Esophagus squamous epithelium (tissue), 5 donors: Measurements from ENCODE around the gene AXIN1. TPM values are rescaled to one million over a fixed set of nuclear protein-coding genes. Genes with fewer than 3 reads are reported as not detected.

ENCODE experiments used
- DNase-seq: peaks from one replicate; lab custom pipeline; 2025; lab: John Stamatoyannopoulos, UW
- H3K27ac ChIP-seq, 4 donors: fragments of 200-600 bp; sonication (generic); one replicate each; pipeline ENCODE4 v1.5.1; 2016 to 2019; ENCODE audit warnings: mild to moderate bottlenecking in 1 of 4
- H3K27me3 ChIP-seq, 4 donors: fragments of 200-600 bp; sonication (generic); 1 replicate in 3 of 4; 2 replicates in 1 of 4; pipeline versions ENCODE4 v1.5.1 to v1.6.0; 2017 to 2021; ENCODE audit warnings: antibody characterized with exemption in 1 of 4
- H3K36me3 ChIP-seq, 3 donors: fragments of 200-600 bp; sonication (generic); one replicate each; pipeline ENCODE4 v1.5.1; 2016 to 2019
- H3K4me1 ChIP-seq, 3 donors: fragments of 200-600 bp; sonication (generic); one replicate each; pipeline ENCODE4 v1.5.1; 2017 to 2019
- H3K4me3 ChIP-seq, 4 donors: fragments of 200-600 bp; sonication (generic); 1 replicate in 3 of 4; 2 replicates in 1 of 4; pipeline ENCODE4 v1.5.1; 2016 to 2019; ENCODE audit warnings: mild to moderate bottlenecking in 2 of 4, moderate library complexity in 1 of 4
- H3K9me3 ChIP-seq, 3 donors: fragments of 200-600 bp; sonication (generic); one replicate each; pipeline ENCODE4 v1.5.1; 2016 to 2019
- POLR2A ChIP-seq, 4 donors: fragments of 450-650 bp; IDR thresholded peaks; one replicate each; pipeline ENCODE4 v1.6.1; 2017; ENCODE audit warnings: antibody characterized with exemption in 4 of 4, mild to moderate bottlenecking in 4 of 4, moderate library complexity in 3 of 4
- WGBS, 2 donors: methylation state at CpG; one replicate each; pipeline ENCODE4 v1.1.5; 2018; 5-methylcytosine and 5-hydroxymethylcytosine counted together
- intact Hi-C: fragments of 100-400 bp; cut with DNase I; formaldehyde crosslinking; loops from one replicate; pipeline ENCODE4 v1.15.0; 2022
- total RNA-seq, 4 donors: library from RNA; depleted of rRNA; stranded (reverse); fragments of >200 nt; gene quantifications; one replicate each; pipeline ENCODE4 v1.1.0, GENCODE V29; 2016
- TF ChIP-seq, protein P1 (sequence below), 6 experiments: fragments of 450-650 bp in 4 of 6; fragments of 200-600 bp in 2 of 6; sonication (generic) in 2 of 6; IDR thresholded peaks; one replicate each; pipeline ENCODE4 v1.5.1; 2016 to 2019; ENCODE audit warnings: antibody characterized with exemption in 6 of 6, mild to moderate bottlenecking in 4 of 6, moderate library complexity in 4 of 6
- donor health status: DM: yes; HTN: yes; CAD: no.

The AXIN1 gene
- total RNA-seq, 4 donors from 2014 or later = 17.8 to 32.2 (median 22.2) TPM

- Histone ChIP-seq H3K4me1 (peaks cover 17 to 51% (median 33%) of the 10 kb centered on the region in 3 donors), H3K36me3 (no peaks in the 10 kb centered on the region), H3K27me3 (peaks cover 6 to 77% (median 11%) of the 10 kb centered on the region in 4 donors), H3K9me3 (no peaks in the 10 kb centered on the region), H3K27ac (no peak overlapping the region), H3K4me3 (no peak overlapping the region)
- TF ChIP-seq, protein P1, sequence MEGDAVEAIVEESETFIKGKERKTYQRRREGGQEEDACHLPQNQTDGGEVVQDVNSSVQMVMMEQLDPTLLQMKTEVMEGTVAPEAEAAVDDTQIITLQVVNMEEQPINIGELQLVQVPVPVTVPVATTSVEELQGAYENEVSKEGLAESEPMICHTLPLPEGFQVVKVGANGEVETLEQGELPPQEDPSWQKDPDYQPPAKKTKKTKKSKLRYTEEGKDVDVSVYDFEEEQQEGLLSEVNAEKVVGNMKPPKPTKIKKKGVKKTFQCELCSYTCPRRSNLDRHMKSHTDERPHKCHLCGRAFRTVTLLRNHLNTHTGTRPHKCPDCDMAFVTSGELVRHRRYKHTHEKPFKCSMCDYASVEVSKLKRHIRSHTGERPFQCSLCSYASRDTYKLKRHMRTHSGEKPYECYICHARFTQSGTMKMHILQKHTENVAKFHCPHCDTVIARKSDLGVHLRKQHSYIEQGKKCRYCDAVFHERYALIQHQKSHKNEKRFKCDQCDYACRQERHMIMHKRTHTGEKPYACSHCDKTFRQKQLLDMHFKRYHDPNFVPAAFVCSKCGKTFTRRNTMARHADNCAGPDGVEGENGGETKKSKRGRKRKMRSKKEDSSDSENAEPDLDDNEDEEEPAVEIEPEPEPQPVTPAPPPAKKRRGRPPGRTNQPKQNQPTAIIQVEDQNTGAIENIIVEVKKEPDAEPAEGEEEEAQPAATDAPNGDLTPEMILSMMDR (IDR thresholded peaks at IDR 0.05) = no peak
- TF ChIP-seq POLR2A (IDR thresholded peaks at IDR 0.05) = no peak
- intact Hi-C loops = no loop called here
- WGBS, 2 donors = 77% methylated on average over 7 of the region's 7 CpGs; no CpG with 5 or more reads in 1 of the 2 donors
- DNase-seq = no peak
Observed at GRCh38 chr16:279531-279930, 73.0 kb downstream of the AXIN1 start.

DNA sequence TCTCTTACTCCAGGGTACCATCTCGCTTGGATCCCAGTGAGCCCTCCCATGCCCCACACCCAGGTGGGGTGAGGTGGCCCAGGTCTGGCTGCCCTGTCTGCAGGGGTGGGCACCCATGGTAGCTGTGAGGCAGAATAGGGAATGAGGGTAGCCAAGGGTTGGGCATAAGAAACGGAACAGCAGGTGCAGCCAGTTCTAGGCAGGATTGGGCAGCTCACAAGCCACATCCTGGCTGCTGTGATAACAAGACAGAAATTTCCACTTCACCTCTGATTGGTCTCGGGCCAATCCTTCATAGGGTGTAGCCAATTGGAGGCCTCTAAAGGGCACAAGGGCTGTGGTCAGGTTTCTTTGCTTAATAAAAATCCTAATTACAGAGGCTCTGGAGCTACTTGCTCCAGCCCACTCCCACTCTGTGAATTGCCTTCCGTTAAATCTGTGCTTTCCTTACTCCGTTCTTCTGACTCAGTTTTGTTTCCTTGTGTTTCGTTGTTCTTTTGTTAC is 73.6 kb downstream of the AXIN1 start:
- intact Hi-C loops = no loop called here
- Histone ChIP-seq H3K4me3 (no peak overlapping the region), H3K27ac (no peak overlapping the region), H3K27me3 (peaks cover 6 to 84% (median 11%) of the 10 kb centered on the region in 4 donors), H3K36me3 (no peaks in the 10 kb centered on the region), H3K4me1 (peaks cover 18 to 57% (median 34%) of the 10 kb centered on the region in 3 donors), H3K9me3 (no peaks in the 10 kb centered on the region)
- no peak for DNase-seq
- TF ChIP-seq, protein P1 (IDR thresholded peaks at IDR 0.05) = no peak
- TF ChIP-seq POLR2A (IDR thresholded peaks at IDR 0.05) = no peak
- 24 to 30% methylated on average over 5 of the region's 6 CpGs for WGBS, 2 donors

DNA sequence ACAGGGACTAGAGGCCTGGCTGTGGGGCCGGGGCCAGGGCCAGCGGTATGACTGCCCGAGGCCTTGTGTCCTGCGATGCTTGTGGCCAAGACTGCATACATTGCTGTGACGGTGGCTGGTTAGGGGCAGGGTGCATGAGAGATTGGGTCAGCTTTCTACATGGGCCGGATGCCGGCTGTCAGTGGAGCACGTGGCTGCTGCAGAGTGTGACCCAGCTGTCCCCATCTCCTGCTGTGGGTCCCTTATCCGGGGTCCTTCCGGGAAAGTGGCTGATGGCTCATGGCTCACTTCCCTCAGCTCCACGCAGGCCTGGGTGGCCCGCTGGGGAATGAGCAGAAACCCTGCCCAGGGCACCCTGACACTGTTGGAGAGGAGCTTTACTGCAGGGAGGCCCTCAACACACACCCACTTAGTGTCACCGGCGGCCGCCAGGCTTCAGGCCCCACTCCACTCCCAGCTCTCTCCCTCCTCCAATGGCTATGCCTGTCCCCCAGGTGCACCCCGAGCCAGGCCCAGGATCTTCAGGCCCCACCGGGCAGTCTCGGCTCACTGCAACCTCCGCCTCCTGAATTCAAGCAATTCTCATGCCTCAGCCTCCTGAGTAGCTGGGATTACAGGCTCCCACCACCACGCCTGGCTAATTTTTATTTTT is 76.0 kb downstream of the AXIN1 start:
- 92% methylated on average over 7 to 12 of the region's 20 CpGs for WGBS, 2 donors
- no peaks in the 10 kb centered on the region for H3K9me3 ChIP-seq

DNA sequence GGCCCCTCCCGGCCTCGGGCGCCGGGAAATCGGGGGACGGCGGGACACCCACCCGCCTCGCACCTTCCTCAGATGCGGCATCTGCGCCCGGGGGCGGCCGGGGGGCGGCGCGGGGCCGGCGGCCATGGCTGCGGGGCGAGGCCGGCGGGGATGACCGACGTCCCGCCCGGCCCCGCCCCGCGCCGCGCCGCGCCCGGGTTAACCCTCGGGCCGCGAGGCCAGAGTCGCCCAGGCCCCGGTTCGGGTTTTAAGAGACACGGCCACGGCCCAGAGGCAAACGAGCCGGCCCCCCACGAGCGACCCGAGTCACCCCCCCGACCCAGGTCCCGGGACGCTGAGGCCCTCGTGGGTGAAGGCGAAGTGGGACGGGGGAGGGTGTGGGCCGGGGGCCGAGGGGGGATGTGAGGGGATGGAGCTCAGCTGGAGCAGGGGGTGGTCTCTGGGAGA is 76.7 kb downstream of the AXIN1 start, which contains the start of gene RGS11:
Gene RGS11, minus strand, starts transcription at position 159 of the 447 bp plus-strand sequence. Its CDS starts 33 bp downstream, at position 126.
- Histone ChIP-seq H3K36me3 (no peaks in the 10 kb centered on the region), H3K27ac (peak within 1 kb of the TSS in 2 of 4 donors; percentile 28 to 46), H3K9me3 (no peaks in the 10 kb centered on the region), H3K4me3 (peak within 1 kb of the TSS; percentile 28 to 65 (median 46)), H3K27me3 (peaks cover under 1 to 72% (median 4%) of the 10 kb centered on the region in 4 donors), H3K4me1 (peaks cover 14 to 55% (median 31%) of the 10 kb centered on the region in 3 donors)
- intact Hi-C loops = no loop called here
- DNase-seq = no peak
- whole genome bisulfite sequencing, 2 donors = 0% methylated on average over 11 of the region's 56 CpGs; no CpG with 5 or more reads in 1 of the 2 donors
- TF ChIP-seq, protein P1 (IDR thresholded peaks at IDR 0.05) = no peak

More for the DNA sequence above, 76.0 kb downstream of the AXIN1 start:
- H3K36me3 ChIP-seq = no peaks in the 10 kb centered on the region
- peaks cover 6 to 77% (median 11%) of the 10 kb centered on the region in 4 donors for H3K27me3 ChIP-seq
- peaks cover 18 to 62% (median 34%) of the 10 kb centered on the region in 3 donors for H3K4me1 ChIP-seq
- peak overlapping the region in 1 of 4 donors; percentile 28 for H3K27ac ChIP-seq
- no peak for TF ChIP-seq POLR2A (IDR thresholded peaks at IDR 0.05)
- TF ChIP-seq, protein P1 (IDR thresholded peaks at IDR 0.05) = no peak
- peak overlapping the region in 2 of 4 donors; percentile 52 to 65 for H3K4me3 ChIP-seq
- intact Hi-C loops = no loop called here
- DNase-seq = no peak
